ENCODE data around the gene SCCPDH. TPM values are rescaled to one million over a fixed set of nuclear protein-coding genes. Genes with fewer than 3 reads are reported as not detected.

The SCCPDH gene
- total RNA-seq, 1 donor from 2014 or later = 50.6 TPM

DNA sequence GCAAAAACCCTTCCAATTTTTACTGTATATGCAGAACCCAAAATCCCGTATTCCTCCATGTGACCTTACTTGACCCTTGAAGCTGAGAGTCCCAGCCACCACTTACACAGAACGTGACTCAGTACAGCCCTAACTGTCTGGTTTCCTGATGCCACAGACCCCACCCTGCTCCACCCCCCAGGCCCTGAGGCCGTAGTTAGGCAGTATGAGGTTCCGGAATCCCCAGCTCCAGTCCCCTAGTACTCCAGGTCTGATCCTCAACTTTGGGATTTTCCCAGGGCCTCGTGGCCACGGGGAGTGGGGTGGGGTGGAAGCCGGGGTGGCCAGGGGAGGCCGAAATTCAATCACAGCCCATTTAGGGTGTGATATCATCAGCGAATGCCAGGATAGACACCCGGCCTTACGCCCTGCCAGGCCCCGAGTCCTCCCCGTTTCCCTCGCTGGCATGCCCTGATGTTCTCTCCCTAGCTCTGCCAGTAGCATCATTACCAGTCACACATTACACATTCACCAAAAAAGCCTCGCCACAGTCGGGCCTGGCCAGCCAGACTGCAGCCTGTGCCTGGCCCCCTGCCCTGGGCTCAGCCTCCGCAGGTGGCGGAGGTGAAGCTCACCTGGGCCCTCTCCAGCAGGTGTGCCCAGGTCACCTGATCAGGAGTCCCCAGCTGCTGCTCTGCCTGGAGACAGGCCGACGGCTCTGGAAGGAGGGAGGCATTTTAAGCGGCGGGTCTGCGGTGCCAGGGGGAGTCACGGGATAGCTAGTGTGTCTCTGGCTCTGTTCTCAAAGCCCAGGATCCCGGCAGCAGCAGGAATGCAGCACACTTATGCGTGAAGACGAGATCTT lies 70.8 kb downstream of the SCCPDH start:
- Histone ChIP-seq H3K27me3 (ENCODE audit: control insufficient read depth in 3 of 3, insufficient read depth in 3 of 3, low read length in 3 of 3) (peaks cover 9 to 23% (median 12%) of the 10 kb centered on the region in 3 donors), H3K36me3 (ENCODE audit: control insufficient read depth in 3 of 3, insufficient read depth in 3 of 3, low read length in 3 of 3) (no peaks in the 10 kb centered on the region), H3K4me1 (ENCODE audit: control insufficient read depth in 3 of 3, insufficient read depth in 3 of 3, low read length in 3 of 3) (peaks cover 20 to 36% (median 26%) of the 10 kb centered on the region in 3 donors), H3K9ac (ENCODE audit: low read depth in 1 of 3, low read length in 3 of 3) (peak overlapping the region in 1 of 3 donors; percentile 3), H3K4me3 (ENCODE audit: low read length in 3 of 3) (no peak overlapping the region), H3K9me3 (ENCODE audit: control insufficient read depth in 3 of 3, low read length in 3 of 3) (no peaks in the 10 kb centered on the region), H3K27ac (ENCODE audit: low read depth, low read length) (no peak overlapping the region)

DNA sequence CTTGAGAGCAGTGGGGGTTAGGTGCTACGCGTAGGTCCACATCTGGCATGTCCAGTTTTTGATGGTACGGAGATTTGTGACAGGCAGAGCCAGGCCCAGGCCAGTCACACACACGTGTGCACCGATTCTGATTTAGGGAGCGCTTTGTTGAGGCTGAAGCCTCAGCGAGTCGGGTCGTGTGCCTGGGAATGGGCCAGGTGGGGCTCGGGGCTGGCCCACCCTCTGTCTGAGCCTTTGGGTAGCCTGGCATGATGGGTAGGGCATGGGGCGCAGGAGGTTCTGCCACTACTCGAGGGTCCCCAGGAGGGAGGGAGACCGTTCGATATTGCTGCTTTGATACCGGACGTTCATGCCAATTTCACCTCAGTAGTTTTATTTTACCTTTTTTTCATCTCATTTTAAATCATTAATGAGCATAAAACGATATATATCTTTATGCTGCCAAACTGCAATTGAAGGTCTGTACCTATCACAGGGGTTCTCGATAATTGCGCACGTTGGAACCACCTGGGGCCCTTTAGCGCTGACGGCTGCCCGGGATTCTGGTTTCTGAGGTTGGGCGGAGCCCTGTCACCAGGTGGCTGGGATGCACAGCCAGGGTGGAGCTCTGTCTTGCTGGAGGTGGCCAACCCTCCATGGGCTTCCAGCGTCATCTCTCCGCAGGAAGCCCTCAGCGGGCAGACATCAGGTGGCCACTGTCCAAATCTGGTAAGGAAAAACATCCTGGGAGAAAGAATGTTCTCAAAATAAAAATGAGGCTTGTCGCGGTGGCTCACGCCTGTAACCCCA lies 71.9 kb downstream of the SCCPDH start:
- Histone ChIP-seq H3K27me3 (ENCODE audit: control insufficient read depth in 3 of 3, insufficient read depth in 3 of 3, low read length in 3 of 3) (peaks cover 4 to 15% (median 9%) of the 10 kb centered on the region in 3 donors), H3K27ac (ENCODE audit: low read depth, low read length) (no peak overlapping the region), H3K4me1 (ENCODE audit: control insufficient read depth in 3 of 3, insufficient read depth in 3 of 3, low read length in 3 of 3) (peaks cover 20 to 36% (median 26%) of the 10 kb centered on the region in 3 donors), H3K9me3 (ENCODE audit: control insufficient read depth in 3 of 3, low read length in 3 of 3) (no peaks in the 10 kb centered on the region), H3K36me3 (ENCODE audit: control insufficient read depth in 3 of 3, insufficient read depth in 3 of 3, low read length in 3 of 3) (no peaks in the 10 kb centered on the region), H3K9ac (ENCODE audit: low read depth in 1 of 3, low read length in 3 of 3) (no peak overlapping the region), H3K4me3 (ENCODE audit: low read length in 3 of 3) (no peak overlapping the region)

DNA sequence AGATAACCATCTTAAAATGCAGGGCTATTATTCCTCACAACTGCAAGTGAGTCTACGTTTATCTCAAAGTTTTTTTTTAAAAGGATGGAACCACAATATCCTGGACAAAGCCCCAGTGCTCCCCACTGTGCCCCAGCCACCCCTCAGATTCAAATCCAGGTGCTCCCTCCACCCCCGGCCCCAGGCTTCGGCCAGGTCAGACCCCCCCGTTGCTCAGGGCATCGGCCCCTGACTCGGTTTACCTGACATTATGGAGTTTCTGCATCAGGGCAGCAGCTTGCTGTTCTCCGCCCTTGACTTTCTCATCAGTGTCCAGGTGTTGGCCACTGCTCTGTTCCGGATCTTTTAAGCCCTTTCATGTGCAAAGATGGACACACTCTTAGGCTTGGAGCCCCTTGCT lies 72.9 kb downstream of the SCCPDH start:
- H3K9ac ChIP-seq (ENCODE audit: low read depth in 1 of 3, low read length in 3 of 3) = no peak overlapping the region
- H3K4me3 ChIP-seq (ENCODE audit: low read length in 3 of 3) = no peak overlapping the region
- H3K9me3 ChIP-seq (ENCODE audit: control insufficient read depth in 3 of 3, low read length in 3 of 3) = no peaks in the 10 kb centered on the region
- H3K27ac ChIP-seq (ENCODE audit: low read depth, low read length) = no peak overlapping the region
- H3K27me3 ChIP-seq (ENCODE audit: control insufficient read depth in 3 of 3, insufficient read depth in 3 of 3, low read length in 3 of 3) = peaks cover 4 to 15% (median 9%) of the 10 kb centered on the region in 3 donors
- H3K36me3 ChIP-seq (ENCODE audit: control insufficient read depth in 3 of 3, insufficient read depth in 3 of 3, low read length in 3 of 3) = no peaks in the 10 kb centered on the region
- peaks cover 20 to 36% (median 26%) of the 10 kb centered on the region in 3 donors for H3K4me1 ChIP-seq (ENCODE audit: control insufficient read depth in 3 of 3, insufficient read depth in 3 of 3, low read length in 3 of 3)

DNA sequence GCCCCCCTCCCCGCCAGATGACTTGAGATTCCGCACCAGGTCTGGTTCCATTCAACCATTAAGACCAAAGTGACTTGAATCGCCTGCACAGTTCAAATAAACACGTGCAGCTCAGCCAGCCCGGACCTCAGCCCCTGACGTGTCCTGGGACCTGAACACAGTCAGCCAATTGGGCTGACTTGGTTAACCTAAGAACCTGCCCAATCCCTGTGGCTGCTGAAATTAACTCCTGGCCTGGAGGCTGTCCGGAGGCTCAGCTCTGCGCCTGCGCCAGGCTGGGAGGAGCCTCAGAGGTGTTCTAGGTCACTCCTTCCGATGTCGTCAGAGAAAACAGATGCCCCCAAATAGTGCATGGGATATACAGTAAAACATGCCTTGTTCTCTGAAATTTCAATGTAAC lies 73.4 kb downstream of the SCCPDH start:
- H3K4me3 ChIP-seq (ENCODE audit: low read length in 3 of 3) = no peak overlapping the region
- H3K9ac ChIP-seq (ENCODE audit: low read depth in 1 of 3, low read length in 3 of 3) = no peak overlapping the region
- H3K27ac ChIP-seq (ENCODE audit: low read depth, low read length) = no peak overlapping the region
- no peaks in the 10 kb centered on the region for H3K36me3 ChIP-seq (ENCODE audit: control insufficient read depth in 3 of 3, insufficient read depth in 3 of 3, low read length in 3 of 3)
- peaks cover 4 to 15% (median 9%) of the 10 kb centered on the region in 3 donors for H3K27me3 ChIP-seq (ENCODE audit: control insufficient read depth in 3 of 3, insufficient read depth in 3 of 3, low read length in 3 of 3)
- H3K9me3 ChIP-seq (ENCODE audit: control insufficient read depth in 3 of 3, low read length in 3 of 3) = no peaks in the 10 kb centered on the region
- H3K4me1 ChIP-seq (ENCODE audit: control insufficient read depth in 3 of 3, insufficient read depth in 3 of 3, low read length in 3 of 3) = peaks cover 20 to 36% (median 26%) of the 10 kb centered on the region in 3 donors

DNA sequence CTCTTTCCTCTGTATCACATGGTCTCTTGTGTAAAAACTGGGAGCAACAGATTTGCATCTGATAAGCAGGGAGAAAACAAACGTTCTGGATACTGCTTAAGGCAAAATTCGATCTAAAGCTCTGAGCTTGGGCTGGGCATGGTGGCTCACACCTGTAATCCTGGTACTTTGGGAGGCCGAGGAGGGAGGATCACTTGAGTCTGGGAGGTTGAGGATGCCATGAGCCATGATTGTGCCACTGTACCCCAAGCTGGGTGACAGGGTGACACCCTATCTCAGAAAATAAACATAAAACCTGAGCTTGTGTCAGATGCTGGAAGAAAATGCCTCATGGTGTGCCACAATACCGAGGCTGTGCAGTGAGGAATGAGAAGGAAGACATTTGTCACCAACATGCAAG lies 73.9 kb downstream of the SCCPDH start:
- Histone ChIP-seq H3K27ac (ENCODE audit: low read depth, low read length) (peak overlapping the region; percentile 74), H3K9ac (ENCODE audit: low read depth in 1 of 3, low read length in 3 of 3) (peak overlapping the region in 2 of 3 donors; percentile 17 to 57), H3K9me3 (ENCODE audit: control insufficient read depth in 3 of 3, low read length in 3 of 3) (no peaks in the 10 kb centered on the region), H3K27me3 (ENCODE audit: control insufficient read depth in 3 of 3, insufficient read depth in 3 of 3, low read length in 3 of 3) (peaks cover under 1 to 9% (median 9%) of the 10 kb centered on the region in 3 donors), H3K4me3 (ENCODE audit: low read length in 3 of 3) (peak overlapping the region in 1 of 3 donors; percentile 13), H3K4me1 (ENCODE audit: control insufficient read depth in 3 of 3, insufficient read depth in 3 of 3, low read length in 3 of 3) (peaks cover 20 to 34% (median 26%) of the 10 kb centered on the region in 3 donors), H3K36me3 (ENCODE audit: control insufficient read depth in 3 of 3, insufficient read depth in 3 of 3, low read length in 3 of 3) (no peaks in the 10 kb centered on the region)

DNA sequence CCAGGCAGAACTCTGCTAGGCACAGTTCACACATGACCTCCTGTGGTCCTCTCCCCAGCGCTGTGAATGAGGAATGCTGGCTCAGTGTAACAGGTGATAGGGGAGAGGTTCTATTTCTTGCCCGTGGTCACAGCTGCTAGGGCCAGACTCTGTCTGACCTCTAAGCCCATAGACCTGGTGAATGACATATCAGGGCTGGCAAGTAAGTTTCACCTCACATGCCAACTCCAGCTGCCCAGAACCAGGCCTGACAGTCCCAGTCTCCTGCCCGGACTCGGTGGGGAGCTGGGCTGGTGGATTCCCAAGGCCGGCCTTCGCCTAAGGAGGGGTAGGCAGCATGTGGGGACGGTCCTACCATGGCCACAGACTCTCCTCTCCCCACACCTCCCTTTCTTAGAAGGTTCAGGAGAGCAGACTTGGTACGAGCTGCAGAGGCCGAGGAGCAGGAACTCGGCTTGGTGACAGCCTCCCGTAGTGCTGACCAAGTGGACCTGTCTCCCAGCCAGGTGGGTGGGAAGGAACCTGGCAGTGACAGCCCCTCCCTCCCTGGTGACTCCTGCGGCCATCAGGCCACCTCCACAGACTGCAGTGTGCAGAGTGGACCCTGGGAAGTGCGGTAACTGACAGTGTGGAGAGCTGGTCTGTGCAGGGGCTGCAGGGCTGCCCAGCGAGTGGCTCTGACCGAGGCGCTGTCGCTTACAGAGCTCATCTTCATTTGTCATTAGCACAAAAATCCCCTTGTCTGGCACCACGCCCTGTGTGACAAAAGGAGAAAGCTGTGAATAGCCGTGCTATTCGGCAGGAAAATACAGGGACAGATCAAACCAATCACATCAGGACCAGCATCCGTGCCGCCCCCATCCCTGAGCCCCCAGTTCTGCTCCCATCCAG lies 74.6 kb downstream of the SCCPDH start:
- H3K27me3 ChIP-seq (ENCODE audit: control insufficient read depth in 3 of 3, insufficient read depth in 3 of 3, low read length in 3 of 3) = peaks cover 0 to 5% (median 4%) of the 10 kb centered on the region in 3 donors
- peak overlapping the region; percentile 37 to 57 (median 48) for H3K9ac ChIP-seq (ENCODE audit: low read depth in 1 of 3, low read length in 3 of 3)
- no peaks in the 10 kb centered on the region for H3K9me3 ChIP-seq (ENCODE audit: control insufficient read depth in 3 of 3, low read length in 3 of 3)
- peak overlapping the region in 1 of 3 donors; percentile 13 for H3K4me3 ChIP-seq (ENCODE audit: low read length in 3 of 3)
- H3K4me1 ChIP-seq (ENCODE audit: control insufficient read depth in 3 of 3, insufficient read depth in 3 of 3, low read length in 3 of 3) = peaks cover 20 to 30% (median 26%) of the 10 kb centered on the region in 3 donors
- H3K36me3 ChIP-seq (ENCODE audit: control insufficient read depth in 3 of 3, insufficient read depth in 3 of 3, low read length in 3 of 3) = no peaks in the 10 kb centered on the region
- peak overlapping the region; percentile 74 for H3K27ac ChIP-seq (ENCODE audit: low read depth, low read length)

DNA sequence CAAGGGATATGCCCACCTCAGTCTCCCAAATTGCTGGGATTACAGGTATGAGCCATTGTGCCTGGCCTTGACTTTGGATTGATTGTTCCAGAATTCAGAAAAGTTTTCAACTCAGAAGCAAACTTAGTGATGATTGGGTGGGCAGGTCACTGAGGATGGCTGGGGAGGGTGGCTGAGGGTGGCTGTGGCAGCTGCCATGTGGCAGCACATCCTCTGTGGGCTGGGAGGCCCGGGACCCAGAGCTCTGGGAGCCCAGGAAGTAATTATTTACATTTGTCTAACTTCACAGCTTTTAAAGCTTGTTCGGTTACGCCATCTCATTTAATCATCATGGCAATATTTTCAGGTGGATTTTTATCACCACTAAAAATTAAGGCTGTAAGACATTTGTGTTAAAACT lies 76.1 kb downstream of the SCCPDH start:
- Histone ChIP-seq H3K27me3 (ENCODE audit: control insufficient read depth in 3 of 3, insufficient read depth in 3 of 3, low read length in 3 of 3) (peaks cover 0 to 1% (median 0%) of the 10 kb centered on the region in 3 donors), H3K36me3 (ENCODE audit: control insufficient read depth in 3 of 3, insufficient read depth in 3 of 3, low read length in 3 of 3) (no peaks in the 10 kb centered on the region), H3K4me3 (ENCODE audit: low read length in 3 of 3) (no peak overlapping the region), H3K9me3 (ENCODE audit: control insufficient read depth in 3 of 3, low read length in 3 of 3) (no peaks in the 10 kb centered on the region), H3K4me1 (ENCODE audit: control insufficient read depth in 3 of 3, insufficient read depth in 3 of 3, low read length in 3 of 3) (peaks cover 13 to 16% (median 13%) of the 10 kb centered on the region in 3 donors), H3K9ac (ENCODE audit: low read depth in 1 of 3, low read length in 3 of 3) (no peak overlapping the region), H3K27ac (ENCODE audit: low read depth, low read length) (no peak overlapping the region)

DNA sequence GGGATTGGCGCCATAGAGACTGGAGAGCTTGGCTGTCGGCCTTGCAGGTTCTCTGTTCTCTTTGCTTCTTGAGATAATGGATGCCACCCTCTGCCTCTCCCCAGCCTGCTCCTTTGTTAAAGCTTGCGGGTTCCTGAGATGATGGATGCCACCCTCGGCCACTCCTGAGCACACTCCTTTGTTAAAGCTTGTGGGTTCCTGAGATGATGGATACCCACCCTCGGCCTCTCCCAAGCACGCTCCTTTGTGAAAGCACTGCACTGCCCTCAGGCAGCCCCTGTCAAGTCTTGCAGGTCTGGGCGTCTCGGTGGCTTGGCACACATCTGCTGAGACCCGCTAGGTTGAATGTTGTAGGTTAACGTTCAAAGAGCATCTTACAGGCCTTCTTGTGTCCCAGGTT lies 76.5 kb downstream of the SCCPDH start:
- Histone ChIP-seq H3K27ac (ENCODE audit: low read depth, low read length) (no peak overlapping the region), H3K4me3 (ENCODE audit: low read length in 3 of 3) (no peak overlapping the region), H3K27me3 (ENCODE audit: control insufficient read depth in 3 of 3, insufficient read depth in 3 of 3, low read length in 3 of 3) (no peaks in the 10 kb centered on the region), H3K9ac (ENCODE audit: low read depth in 1 of 3, low read length in 3 of 3) (no peak overlapping the region), H3K4me1 (ENCODE audit: control insufficient read depth in 3 of 3, insufficient read depth in 3 of 3, low read length in 3 of 3) (peaks cover 12 to 13% (median 13%) of the 10 kb centered on the region in 3 donors), H3K9me3 (ENCODE audit: control insufficient read depth in 3 of 3, low read length in 3 of 3) (no peaks in the 10 kb centered on the region), H3K36me3 (ENCODE audit: control insufficient read depth in 3 of 3, insufficient read depth in 3 of 3, low read length in 3 of 3) (no peaks in the 10 kb centered on the region)

DNA sequence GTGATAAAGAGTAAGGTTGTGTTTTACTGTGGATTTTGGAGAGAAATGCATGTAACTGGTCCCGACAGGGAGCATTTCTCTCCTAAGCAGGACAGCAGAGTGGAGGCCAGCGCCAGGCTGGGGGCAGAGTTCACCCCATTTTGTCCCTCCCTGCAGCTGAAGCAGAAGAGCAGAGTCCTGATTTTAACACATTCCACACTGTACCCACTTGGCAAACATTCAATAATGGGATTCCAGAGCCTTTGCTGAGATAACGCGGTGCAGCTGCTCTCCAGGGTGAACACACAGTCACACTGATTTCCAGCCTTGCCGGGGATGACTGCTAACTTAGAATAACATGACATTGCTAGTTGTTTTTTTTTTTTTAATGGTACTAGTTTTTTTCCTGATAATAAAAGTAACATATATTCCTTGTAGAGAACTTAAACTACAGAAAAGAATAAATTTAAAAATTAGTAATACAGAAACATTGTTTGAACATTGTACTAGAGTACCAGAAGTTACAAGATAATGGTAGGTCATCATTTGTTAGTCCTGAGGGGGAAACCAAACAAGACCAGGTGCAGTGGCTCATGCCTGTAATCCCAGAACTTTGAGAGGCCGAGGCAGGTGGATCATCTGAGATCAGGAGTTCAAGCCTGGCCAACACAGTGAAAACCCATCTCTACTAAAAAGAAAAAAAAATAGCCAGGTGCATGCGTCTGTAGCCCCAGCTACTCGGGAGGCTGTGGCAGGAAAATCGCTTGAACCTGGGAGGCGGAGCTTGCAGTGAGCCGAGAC lies 77.2 kb downstream of the SCCPDH start:
- H3K4me3 ChIP-seq (ENCODE audit: low read length in 3 of 3) = no peak overlapping the region
- H3K27me3 ChIP-seq (ENCODE audit: control insufficient read depth in 3 of 3, insufficient read depth in 3 of 3, low read length in 3 of 3) = no peaks in the 10 kb centered on the region
- no peak overlapping the region for H3K9ac ChIP-seq (ENCODE audit: low read depth in 1 of 3, low read length in 3 of 3)
- H3K27ac ChIP-seq (ENCODE audit: low read depth, low read length) = no peak overlapping the region
- no peaks in the 10 kb centered on the region for H3K9me3 ChIP-seq (ENCODE audit: control insufficient read depth in 3 of 3, low read length in 3 of 3)
- H3K36me3 ChIP-seq (ENCODE audit: control insufficient read depth in 3 of 3, insufficient read depth in 3 of 3, low read length in 3 of 3) = no peaks in the 10 kb centered on the region
- peaks cover 12 to 13% (median 13%) of the 10 kb centered on the region in 3 donors for H3K4me1 ChIP-seq (ENCODE audit: control insufficient read depth in 3 of 3, insufficient read depth in 3 of 3, low read length in 3 of 3)
